ENCODE measurements around the gene DNAJC7. TPM values are rescaled to one million over a fixed set of nuclear protein-coding genes. Genes with fewer than 3 reads are reported as not detected.

Gene DNAJC7, protein sequence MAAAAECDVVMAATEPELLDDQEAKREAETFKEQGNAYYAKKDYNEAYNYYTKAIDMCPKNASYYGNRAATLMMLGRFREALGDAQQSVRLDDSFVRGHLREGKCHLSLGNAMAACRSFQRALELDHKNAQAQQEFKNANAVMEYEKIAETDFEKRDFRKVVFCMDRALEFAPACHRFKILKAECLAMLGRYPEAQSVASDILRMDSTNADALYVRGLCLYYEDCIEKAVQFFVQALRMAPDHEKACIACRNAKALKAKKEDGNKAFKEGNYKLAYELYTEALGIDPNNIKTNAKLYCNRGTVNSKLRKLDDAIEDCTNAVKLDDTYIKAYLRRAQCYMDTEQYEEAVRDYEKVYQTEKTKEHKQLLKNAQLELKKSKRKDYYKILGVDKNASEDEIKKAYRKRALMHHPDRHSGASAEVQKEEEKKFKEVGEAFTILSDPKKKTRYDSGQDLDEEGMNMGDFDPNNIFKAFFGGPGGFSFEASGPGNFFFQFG
- polyA plus RNA-seq (ENCODE audit: insufficient read length in 4 of 4): 100 to 1,000 TPM in 3 of 4 donors, 10 to 100 TPM in 1; 97.1 to 168 (median 148) TPM

DNA sequence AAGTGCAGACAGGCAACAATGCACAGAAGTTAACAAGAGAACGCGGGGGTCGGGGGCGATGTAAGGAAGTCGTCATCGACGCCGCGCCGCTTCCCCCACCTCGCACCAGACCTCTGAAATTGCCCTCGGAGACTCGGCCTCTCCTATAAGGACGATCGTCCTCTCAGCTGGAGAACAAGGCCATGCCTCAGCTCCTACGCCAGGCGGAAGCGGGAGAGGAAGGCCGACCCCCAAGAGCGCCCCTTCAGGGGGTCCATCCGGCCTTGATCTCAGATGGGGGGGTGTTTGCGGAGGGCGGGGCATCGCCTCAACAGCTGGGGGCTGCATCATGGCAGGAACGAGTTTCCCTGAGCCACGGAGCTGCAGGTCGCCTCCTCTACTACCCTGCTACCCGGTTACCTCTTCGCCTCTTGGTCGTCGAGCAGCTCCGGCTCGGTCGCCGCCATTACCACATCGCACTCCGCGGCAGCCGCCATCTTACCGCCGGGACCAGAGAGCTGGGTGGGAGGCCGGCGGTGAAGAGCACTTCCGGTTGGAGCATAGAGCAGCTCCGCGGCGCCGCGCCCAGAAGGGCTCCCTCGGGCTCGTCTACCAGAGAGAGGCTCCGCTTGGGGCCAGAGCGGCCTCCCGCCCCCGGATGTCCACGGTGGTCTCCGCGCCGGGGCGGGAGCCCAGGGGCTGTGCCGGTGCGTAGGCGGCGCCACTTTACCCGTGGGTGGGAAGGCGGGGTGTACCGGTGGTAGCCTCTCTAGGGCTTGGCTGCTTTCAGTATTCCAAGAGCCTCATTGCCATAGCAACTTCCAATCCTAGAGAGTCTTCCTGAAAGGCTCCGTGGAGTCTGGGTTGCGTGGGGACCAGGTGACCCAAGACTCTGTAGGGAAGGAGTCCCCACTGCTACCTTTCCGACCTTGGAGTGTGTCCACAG lies at the start of gene DNAJC7:
Gene DNAJC7, minus strand, starts transcription at position 499 of the 925 bp plus-strand sequence. Its CDS starts 23 bp downstream, at position 476.
- peak; percentile 81 to 85 (median 83) for DNase-seq (ENCODE audit: low read depth in 4 of 4, low spot score in 3 of 4)

DNA sequence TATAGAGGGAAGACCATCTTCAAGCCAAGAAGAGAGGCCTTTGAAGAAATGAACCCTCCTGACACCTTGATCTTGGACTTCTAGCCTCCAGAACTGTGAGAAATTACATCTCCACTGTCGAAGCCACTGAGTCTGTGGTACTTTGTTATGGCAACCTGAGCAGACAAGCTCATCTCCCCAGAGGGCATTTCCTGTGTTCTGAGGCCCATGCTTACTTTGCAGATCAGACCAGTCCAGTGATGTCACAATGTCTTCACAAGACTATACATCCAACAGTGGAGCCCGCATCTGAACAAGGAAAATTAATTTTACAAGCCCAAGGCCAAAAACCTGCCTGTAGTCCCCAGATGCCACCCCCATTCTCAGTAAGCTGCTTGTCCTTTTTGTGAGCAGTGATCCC lies 48.0 kb upstream of the DNAJC7 start:
- DNase-seq (ENCODE audit: low read depth in 4 of 4, low spot score in 3 of 4): no peak

DNA sequence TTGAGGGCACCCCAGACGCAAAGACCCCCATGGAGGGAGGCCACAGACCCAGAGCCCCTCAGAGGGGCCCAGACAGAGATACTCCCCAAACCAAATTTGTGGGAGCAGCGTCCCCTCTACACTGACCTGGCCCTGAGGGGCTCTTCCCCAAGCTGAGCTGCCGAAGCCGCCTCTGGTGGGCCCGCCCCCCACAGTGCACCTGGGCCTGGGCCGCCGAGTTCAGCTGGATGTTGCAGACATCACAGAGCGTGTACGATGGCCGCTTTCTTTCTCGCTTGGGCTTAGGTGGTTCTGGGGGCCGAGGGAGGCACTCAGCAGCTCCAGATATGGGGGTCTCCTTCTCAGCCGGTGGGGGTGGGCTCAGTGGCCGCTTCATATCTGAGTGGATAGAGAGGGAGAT lies 45.4 kb upstream of the DNAJC7 start:
- DNase-seq (ENCODE audit: low read depth in 4 of 4, low spot score in 3 of 4): no peak

DNA sequence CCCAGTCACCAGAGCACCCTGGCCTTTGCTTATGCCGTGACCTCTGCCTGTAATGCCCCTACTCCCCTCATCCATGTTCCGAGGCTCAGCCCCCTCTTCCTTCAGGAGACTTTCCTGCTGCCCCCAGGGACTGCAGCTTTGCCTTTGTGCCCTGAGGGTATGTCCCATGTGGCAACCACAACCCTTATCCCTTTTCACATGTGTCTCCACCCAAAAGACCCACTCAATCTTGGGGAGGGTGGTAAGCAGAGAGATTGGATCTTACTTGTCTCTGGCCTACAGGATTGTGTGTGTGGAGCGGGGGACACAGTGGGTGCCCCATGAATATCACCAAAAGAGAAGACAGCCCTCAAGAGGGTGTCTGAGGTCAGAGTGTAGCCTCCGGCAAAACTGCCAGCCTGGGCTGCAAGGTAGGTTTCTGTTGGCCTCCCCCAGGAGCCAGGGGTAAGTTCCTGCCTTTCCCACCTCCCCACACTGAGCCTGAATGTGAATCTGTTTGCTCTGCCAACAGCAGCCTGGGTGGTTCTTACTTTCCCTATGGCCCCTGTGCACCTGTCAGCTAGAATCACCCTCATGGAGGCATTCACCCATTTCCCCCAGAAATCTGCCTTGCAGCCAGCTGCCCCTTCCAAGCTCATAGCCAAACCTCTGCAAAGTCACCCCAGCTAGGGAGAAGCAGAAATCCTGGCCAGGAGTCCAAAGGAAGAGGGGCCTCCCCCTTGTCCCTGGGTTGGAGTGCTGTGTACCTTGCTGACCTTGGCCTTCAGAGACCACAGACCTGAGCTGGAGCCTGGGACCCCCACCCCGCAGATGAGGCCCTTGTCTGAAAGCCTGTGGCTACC lies 44.6 kb upstream of the DNAJC7 start:
- DNase-seq (ENCODE audit: low read depth in 4 of 4, low spot score in 3 of 4): no peak

DNA sequence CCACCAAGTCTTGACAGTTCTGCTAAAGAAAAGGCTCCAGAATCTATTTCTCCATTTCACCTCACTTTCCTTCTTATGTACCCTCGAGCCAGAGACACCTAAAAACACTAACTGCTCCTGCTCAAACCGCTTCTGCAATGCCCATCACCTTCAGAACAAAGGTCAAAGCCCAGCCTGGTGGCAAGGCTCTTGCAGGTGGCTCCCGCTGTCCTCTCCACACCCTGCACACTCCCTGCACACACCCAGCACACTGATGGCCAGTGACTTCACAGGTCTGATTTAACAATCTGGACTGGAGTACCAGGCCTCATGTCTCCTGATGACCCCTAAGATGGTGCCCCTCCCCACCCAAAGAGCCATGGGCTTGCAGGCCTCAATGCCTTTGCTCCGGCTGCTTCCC lies 43.0 kb upstream of the DNAJC7 start:
- no peak for DNase-seq (ENCODE audit: low read depth in 4 of 4, low spot score in 3 of 4)

DNA sequence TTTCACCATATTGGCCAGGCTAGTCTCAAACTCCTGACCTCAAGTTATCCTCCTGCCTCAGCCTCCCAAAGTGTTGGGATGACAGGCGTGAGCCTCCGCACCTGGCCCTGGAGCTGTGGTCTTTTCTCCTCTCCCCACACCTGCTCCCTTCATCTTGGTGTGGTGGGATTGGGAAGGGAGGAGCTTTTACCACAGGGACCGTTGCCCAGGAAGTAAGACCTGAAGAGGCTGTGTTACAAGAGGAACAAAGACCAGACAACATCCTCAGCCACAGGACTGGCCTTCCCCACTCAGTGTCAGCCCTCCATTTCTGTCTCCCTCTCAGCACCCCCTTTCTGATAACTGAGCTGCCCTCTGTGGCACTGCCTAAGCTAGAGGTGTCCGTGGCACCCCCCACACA lies 42.6 kb upstream of the DNAJC7 start:
- no peak for DNase-seq (ENCODE audit: low read depth in 4 of 4, low spot score in 3 of 4)

DNA sequence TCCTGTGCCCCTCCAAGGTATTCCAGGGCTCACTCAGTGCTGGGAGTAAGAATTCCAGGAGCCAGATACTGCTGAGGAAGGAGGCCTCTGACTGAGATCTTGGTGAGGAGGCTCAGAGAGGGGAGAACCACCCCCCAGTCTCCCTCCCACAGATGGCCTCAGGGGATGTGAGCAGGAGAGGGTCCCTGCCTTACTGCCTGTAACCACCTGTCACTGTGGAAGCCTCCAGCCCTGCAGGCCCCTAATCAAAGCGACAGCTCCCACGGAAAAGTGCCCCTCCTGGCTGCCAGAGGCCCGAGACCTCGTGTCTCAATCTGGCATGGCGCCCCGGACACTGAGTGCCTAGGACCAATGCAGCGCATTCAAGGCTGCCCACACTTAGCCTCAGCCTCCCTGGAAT lies 40.8 kb upstream of the DNAJC7 start:
- DNase-seq (ENCODE audit: low read depth in 4 of 4, low spot score in 3 of 4): no peak

DNA sequence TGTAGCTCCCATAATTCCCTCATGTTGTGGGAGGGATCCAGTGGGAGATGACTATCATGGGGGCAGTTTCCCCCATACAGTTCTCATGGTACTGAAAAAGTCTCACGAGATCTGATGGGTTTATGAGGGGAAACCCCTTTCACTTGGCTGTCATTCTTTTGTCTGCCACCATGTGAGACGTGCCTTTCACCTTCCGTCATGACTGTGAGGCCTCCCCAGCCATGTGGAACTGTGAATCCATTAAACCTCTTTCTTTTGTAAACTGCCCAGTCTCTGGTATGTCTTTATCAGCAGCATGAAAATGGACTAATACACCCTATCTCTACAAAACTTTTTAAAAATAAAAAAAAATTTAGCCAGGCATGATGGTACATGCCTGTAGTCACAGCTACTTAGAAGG lies 39.4 kb upstream of the DNAJC7 start:
- no peak for DNase-seq (ENCODE audit: low read depth in 4 of 4, low spot score in 3 of 4)

DNA sequence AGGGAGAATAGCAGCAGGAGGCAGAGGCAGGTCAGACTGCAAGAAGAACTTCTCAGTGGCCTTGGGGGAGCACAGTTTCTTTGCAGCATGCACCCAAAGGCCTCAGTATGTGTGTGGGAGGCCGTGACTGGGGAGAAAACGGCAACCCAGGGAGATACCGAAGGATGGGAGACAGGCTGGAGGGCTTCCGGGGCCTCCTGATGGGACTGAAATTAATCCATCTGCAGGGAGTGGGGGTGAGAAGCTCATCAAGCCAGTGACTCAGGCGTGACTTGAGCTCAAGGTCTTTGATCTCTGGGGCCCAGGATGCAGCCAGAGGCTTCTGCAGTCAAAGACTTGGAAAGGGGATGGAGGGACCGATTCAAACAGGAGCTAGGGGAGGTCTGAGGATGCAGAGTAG lies 38.3 kb upstream of the DNAJC7 start:
- DNase-seq (ENCODE audit: low read depth in 4 of 4, low spot score in 3 of 4): no peak

DNA sequence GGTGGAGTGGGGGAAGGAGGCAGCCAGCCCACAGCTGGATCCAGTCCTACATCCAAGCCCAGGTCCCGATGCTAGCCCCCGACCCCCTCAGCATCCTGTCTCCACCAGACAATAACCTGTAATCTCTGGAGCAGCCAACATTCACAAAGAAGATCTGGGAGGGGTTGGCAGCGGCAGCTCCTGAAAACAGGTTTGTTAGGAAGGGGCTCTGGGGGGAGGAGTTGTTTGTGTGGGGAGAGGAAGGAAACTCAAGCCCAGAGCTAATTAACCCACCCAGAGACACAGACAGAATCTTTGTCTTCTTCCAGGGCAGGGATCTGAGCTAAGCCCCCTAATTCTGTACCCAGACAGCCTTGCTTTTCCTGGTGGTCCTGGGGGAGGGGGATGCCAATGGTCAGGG lies 37.8 kb upstream of the DNAJC7 start:
- DNase-seq (ENCODE audit: low read depth in 4 of 4, low spot score in 3 of 4): no peak

DNA sequence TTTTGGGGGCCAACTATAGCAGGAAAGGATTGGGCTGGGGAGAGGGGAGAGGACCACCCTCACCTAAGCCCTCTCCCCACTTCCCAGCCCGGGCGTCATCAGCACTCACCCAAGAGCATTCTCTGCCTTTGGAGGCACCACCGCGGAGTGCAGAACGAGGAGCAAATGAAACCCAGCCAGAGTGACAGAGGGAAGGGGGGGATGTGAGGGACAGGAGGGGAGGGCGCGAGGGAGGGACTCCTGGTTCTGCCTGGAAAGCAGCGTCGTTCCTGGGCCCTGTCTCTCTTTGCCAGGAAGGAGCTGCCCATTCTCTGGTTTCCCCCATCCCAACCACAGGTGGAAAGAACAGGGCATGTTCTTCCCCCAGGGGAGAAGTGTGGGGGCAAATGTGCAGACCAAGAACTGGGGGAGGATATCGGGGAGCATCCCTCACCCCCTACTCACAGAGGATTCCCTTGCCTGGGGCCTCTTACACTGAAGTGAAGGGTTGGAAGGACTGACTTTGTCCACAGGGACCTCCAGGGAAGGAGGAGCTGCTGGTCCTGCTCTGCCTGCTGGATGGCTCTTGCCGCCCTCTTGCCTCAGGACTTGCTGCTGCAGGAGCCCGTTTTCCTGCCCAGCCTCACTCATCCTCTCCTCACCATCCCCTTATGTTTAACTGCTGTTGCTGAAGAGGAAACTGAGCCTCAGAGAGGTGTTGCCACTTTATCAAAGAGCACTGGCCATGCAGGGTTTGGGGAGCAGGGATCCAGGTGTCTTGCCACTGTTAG lies 36.7 kb upstream of the DNAJC7 start:
- no peak for DNase-seq (ENCODE audit: low read depth in 4 of 4, low spot score in 3 of 4)

DNA sequence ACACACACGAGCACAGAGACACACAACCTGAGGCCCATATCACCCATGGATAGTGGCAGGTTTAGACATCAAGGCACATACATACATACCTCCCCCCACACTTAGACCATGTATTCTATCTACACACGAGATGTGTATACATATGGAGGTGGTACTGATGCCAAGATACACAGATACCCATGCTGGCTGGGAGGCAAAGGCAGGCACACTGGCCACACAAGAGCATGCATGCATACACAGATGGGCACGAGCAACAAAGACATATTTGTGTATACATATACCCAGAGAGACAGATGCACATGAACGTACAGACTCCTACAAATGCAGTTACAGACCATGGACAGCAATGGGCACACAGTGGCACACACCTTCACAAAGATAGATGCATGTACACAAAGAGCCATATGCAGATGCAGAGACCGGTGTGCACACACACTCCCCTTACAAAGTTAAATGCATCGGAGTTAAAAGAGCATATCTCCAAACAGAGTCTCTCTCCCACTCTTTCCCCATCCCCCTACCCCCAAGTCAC lies 35.2 kb upstream of the DNAJC7 start:
- no peak for DNase-seq (ENCODE audit: low read depth in 4 of 4, low spot score in 3 of 4)

DNA sequence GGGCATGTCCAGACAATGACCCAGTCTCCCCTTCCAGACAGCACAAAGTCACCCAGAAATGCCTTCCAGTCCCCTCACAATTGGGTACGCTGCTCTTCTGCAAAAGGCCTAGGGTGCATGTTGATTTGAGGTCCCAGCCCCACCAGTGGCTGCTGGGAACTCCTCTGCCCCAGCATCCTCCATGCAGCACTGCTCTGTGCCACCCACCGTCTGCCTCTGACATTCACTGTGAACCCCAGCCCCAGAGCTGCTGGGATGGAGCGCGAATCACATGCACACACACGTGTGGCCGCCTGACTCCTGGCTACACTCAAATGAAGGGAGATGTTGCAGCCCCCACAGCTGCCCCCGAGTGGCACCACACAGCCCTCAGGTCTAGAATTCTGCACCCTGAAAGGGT lies 34.4 kb upstream of the DNAJC7 start:
- no peak for DNase-seq (ENCODE audit: low read depth in 4 of 4, low spot score in 3 of 4)

DNA sequence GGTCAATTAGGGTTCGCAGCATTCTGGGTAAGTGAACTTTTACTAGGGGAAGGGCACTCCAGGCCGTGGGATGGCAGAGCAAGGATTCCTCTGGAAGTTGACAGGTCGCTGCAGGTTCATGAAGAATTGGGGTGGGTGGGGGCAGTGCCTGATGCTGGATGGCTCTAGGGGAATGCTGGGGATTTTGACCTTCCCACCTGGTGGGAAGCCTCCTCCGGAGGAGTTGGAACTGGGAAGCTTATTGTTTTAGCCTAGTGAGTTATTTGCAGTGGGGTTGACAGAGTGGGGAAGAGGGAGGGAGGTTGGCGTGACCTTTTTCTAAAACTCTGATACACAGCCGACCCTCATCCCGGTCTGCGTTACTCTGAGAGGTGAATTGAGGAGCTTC lies 33.8 kb upstream of the DNAJC7 start:
- no peak for DNase-seq (ENCODE audit: low read depth in 4 of 4, low spot score in 3 of 4)

DNA sequence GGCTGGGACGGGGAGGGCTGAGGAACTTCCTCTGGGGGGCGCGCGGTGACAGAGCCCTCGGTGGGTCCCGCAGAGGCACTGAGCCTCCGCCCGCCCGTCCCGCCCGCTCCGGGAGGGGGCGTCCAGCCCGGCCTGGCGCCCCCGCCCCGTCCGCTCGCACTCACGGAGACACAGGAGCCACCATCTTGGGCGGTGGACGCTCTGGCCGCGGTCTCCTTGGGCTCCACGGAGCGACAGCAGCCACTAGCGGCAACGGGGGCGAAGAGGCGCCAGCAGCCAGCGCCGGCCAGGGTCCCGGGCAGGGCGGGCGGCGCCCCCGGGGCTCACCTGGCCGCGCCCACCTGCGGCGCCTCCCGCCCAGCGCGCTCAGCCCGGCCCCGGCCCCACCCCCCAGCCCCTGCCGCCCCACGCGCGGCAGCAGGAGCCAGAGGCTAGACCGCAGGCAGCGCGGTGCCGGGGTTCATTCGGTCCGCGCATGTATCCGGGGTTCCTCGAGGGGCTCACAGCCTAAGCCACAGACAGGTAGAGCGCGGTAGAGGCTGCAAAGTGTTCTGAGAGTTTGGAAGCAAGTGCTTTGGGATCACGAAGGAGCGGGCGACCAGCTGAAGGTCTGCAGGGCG lies 33.3 kb upstream of the DNAJC7 start, which contains the start of gene C17orf113:
Gene C17orf113, minus strand, starts transcription at position 209 of the 620 bp plus-strand sequence. CDS start 7,225 bp downstream, outside the sequence.
- no peak for DNase-seq (ENCODE audit: low read depth in 4 of 4, low spot score in 3 of 4)

DNA sequence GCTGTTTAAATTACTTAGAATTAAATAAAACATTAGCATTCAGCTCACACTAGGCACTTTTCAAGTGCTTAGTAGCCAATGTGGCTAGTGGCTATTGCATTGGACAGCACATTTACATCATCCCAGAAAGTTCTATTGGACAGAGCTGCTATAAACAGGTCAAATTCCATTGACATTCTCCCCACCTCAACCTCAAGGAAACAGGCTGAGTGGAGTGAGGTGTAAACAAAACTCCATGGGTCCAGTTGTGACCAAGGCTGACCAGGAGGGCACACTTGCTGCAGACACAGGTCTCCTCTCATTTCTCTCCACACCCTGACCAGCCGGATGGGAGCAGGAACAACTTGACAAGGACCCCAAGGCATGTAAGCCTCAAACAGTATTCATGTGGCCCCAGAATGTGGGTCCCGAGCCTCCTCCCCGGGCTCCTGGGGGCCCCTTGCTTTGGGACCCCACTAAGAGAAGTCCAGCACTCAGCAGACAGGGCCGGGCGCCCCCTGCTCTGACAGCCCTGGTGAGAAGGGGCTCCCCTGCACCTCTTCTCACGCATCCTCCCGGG lies 32.7 kb upstream of the DNAJC7 start:
- no peak for DNase-seq (ENCODE audit: low read depth in 4 of 4, low spot score in 3 of 4)

DNA sequence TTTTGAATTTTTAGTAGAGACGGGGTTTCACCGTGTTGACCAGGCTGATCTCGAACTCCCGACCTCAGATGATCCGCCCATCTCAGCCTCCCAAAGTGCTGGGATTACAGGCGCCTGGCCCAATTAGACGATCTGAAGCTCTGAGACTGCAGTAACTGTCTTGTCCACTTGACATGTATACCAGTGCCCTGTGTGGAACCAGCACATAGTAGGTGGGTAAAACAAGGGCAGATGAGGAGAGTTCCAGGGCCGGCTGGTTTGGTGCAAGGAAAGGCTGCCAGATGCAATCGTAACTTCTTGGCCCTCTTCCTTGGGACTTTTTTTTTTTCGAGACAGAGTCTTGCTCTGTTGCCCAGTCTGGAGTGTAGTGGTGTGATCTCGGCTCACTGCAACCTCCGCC lies 30.1 kb upstream of the DNAJC7 start:
- DNase-seq (ENCODE audit: low read depth in 4 of 4, low spot score in 3 of 4): no peak

DNA sequence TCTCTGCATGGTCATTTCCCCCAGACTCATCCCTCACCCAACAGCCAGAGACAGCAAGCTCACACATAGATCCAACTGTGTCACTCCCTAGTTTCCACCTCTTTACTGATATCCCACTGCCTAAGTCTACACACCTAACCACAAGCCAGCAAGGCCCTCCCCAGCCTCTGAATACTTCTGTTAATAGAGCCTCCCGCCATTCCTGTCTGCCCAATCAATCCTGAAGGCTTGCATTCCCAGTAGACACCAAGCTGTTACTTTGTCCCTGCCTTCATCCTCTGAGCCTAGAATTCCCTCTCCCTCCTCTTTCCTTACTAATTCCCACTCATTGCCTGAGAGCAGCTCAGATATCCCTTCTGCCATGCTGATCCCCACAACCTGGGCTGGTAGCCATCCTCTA lies 28.5 kb upstream of the DNAJC7 start:
- no peak for DNase-seq (ENCODE audit: low read depth in 4 of 4, low spot score in 3 of 4)
